ENCODE results near the gene DNAJC30.
"Not testable (repeated sequence)": the region's sequence is repeated elsewhere in the genome, so short reads cannot be mapped to it uniquely, and the experiment has no call there.

The DNAJC30 gene
- long read RNA-seq, donor 1, transcript DNAJC30-201 (1 exons, 2,485 nt), result major isoform, 28 of 176 reads
- long read RNA-seq, donor 1, partial matches to known transcripts, result 88 of 176 reads
- long read RNA-seq, donor 1, other reads (novel, unspliced or antisense), result 60 of 176 reads
- long read RNA-seq, donor 2, transcript DNAJC30-201 (1 exons, 2,485 nt), result major isoform, 25 of 25 reads
- long read RNA-seq, donor 2, partial matches to known transcripts, result 0 of 25 reads
- long read RNA-seq, donor 2, other reads (novel, unspliced or antisense), result 0 of 25 reads
- long read RNA-seq, donor 3, transcript DNAJC30-201 (1 exons, 2,485 nt), result major isoform, 12 of 12 reads
- long read RNA-seq, donor 3, partial matches to known transcripts, result 0 of 12 reads
- long read RNA-seq, donor 3, other reads (novel, unspliced or antisense), result 0 of 12 reads
- long read RNA-seq, donor 4, transcript DNAJC30-201 (1 exons, 2,485 nt), result major isoform, 35 of 35 reads
- long read RNA-seq, donor 4, partial matches to known transcripts, result 0 of 35 reads
- long read RNA-seq, donor 4, other reads (novel, unspliced or antisense), result 0 of 35 reads
- long read RNA-seq, donor 5, transcript DNAJC30-201 (1 exons, 2,485 nt), result major isoform, 38 of 38 reads
- long read RNA-seq, donor 5, partial matches to known transcripts, result 0 of 38 reads
- long read RNA-seq, donor 5, other reads (novel, unspliced or antisense), result 0 of 38 reads
- long read RNA-seq, donor 6, transcript DNAJC30-201 (1 exons, 2,485 nt), result major isoform, 38 of 38 reads
- long read RNA-seq, donor 6, partial matches to known transcripts, result 0 of 38 reads
- long read RNA-seq, donor 6, other reads (novel, unspliced or antisense), result 0 of 38 reads
- long read RNA-seq, donor 7, transcript DNAJC30-201 (1 exons, 2,485 nt), result major isoform, 51 of 51 reads
- long read RNA-seq, donor 7, partial matches to known transcripts, result 0 of 51 reads
- long read RNA-seq, donor 7, other reads (novel, unspliced or antisense), result 0 of 51 reads
- long read RNA-seq, donor 8, transcript DNAJC30-201 (1 exons, 2,485 nt), result major isoform, 23 of 23 reads
- long read RNA-seq, donor 8, partial matches to known transcripts, result 0 of 23 reads
- long read RNA-seq, donor 8, other reads (novel, unspliced or antisense), result 0 of 23 reads

DNA sequence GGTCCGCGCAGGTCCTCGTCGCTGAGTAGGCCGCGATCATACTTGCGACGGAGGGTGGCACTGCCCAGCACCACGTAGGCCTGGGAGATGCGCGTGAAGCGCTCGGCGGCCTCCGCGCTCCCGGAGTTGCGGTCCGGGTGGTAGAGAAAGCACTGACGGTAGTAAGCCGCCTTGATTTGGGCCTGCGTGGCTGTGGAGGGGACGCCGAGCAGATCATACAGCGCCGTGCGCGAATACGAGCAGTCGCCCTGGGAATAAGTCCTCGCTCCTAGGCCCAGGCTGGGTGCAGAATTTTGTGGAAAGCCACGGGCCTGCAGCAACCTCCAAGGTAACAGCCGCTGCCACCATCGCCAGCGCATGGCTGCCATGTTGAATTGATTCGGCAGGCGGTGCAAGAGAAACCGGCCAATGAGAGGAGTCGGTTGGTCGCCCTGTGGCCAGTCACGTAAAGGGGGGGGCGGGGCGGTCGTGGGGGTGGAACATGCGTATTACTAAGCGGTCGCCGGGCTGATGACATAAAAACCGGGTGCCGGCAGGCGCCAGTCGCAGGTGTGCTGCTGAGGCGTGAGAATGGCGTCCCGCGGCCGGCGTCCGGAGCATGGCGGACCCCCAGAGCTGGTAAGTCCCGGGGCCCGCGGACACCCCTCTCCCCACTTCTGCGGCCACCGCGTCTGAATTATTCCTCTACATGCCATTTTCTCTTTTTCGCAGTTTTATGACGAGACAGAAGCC lies at the start of gene DNAJC30, which contains the start of gene BUD23:
DNAJC30 (minus strand) TSS at position 398 of the 732 bp plus-strand sequence; CDS start at position 368, 30 bp downstream.
BUD23 (plus strand) TSS at position 542 of the 732 bp plus-strand sequence; CDS start at position 571, 29 bp downstream.
- peak; percentile 84 for DNase-seq

DNA sequence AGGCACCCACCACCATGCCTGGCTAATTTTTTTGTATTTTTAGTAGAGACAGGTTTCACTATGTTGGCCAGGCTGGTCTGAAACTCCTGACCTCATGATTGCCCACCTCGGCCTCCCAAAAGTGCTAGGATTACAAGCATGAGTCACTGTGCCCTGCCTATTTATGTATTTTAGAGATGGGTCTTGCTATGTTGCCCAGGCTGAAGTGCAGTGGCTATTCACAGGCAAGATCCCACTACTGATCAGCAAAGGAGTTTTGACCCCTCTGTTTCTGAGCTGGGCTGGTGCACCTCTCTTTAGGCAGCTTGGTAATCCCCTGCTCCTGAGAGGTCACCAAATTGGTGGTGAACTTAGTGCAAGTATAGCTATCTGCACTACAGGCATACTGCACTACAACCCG lies 49.1 kb upstream of the DNAJC30 start:
- DNase-seq, result no peak

DNA sequence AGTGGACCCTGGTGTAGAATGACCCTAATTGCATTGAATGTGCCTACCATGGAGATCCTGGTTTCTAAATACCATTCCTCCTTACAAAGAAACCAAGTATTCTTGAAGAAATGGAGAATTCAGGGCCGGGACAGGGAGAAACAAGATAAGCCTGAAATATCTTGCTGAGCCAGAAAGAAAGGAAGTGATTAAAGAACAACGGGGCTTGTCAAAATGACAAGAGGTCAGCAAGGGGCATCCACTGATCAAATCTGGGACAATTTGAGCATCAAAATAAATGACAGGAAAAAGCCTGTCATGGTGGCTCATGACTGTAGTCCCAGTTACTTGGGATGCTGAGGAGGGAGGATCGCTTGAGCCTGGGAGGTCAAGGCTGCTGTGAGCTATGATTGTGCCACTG lies 47.2 kb upstream of the DNAJC30 start:
- no peak for DNase-seq

DNA sequence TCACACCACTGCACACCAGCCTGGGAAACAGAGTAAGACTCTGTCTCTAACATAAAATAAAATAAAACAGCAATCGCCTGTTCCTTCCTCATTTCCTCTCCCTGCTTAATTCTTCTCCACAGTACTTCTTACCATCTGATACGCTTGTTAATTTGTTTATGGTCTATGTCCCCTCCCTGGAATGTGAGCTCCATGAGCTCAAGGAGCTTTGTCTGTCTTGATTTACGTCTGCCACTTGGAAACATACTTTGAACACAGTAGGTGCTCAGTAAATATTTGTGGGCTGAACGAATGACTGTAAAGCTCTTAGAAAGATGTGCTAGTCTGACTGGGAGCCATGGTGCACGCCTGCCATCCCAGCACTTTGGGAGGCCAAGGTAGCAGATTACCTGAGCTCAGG lies 45.3 kb upstream of the DNAJC30 start:
- DNase-seq, result no peak

DNA sequence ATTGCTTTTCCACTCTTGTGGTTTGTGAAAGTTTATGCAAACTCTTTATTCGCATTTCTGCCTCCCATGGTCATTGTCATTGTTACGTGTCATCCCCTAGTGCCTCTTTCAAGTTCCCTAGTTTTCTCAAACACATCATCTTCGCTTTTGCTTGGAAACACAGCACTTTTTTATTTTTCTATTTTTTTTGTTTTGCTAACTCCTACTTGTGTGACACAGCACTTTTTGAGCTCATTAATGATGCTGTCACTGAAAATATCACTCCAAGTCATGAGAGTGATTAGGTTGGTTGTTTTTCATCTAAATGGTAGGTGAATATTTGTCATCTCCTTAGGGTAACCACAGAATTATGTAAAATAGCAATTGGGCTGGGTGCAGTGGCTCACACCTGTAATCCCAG lies 44.7 kb upstream of the DNAJC30 start:
- DNase-seq, result no peak

DNA sequence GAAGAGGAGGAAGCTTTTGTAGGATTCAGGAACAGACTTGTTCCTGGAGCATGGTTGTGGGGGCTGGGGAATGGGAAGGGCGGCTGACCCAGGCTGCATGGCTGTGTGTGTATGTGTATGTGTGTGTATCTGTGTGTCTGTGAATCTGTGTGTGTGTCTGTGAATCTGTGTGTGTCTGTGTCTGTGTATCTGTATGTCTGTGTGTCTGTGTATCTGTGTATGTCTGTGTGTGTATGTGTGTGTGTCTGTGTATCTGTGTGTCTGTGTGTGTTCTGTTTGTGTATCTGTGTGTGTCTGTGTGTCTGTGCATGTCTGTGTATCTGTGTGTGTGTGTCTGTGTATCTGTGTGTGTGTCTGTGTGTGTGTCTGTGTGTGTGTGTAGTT lies 42.8 kb upstream of the DNAJC30 start:
- no peak for DNase-seq

DNA sequence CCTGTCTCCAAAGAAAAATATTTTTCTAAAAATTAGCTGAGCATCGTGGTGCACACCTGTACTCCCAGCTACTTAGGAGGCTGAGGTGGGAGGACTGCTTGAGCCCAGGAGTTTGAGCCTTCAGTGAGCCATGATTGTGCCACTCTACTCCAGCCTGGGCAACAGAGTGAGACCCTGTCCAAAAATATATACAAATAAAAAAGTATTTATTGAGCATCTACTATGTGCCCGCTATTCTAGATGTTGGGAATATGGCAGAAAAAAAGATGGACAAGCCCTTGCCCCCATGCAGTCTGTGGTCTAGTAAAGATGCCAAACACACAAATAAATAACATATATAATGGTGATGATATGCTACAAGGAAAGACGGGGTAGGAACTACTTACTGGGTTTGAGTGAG lies 40.6 kb upstream of the DNAJC30 start:
- no peak for DNase-seq

DNA sequence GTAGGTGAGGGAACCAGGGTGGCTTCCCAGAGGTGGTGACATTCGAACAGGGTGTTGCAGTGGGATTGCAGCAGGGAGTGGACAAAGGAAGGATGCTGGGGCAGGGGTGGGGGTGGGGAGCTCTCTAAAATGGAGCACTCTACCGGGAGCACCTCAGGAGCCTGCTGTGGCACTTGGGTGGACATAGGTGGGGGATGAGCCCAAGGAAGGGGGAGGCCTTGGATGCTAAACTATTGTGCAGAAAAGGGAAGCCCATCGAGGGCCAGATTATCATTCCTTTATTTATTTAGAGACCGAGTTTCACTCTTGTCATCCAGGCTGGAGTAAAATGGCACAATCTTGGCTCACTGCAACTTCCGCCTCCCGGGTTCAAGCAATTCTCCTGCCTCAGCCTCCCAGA lies 39.5 kb upstream of the DNAJC30 start:
- no peak for DNase-seq

DNA sequence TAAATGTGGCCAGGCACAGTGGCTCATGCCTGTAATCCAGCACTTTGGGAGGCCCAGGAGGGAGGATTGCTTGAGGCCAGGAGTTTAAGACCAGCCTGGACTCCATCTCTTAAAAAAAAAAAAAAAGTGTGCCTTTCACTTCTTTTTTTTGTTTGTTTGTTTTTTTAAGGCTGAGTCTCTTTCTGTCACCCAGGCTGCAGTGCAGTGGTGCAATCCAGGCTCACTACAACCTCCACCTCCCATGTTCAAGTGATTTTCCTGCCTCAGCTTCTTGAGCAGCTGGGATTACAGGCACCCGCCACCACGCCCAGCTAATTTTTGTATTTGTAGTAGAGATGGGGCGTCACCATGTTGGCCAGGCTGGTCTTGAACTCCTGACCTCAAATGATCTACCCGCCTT lies 38.9 kb upstream of the DNAJC30 start:
- DNase-seq, result not testable (repeated sequence)

DNA sequence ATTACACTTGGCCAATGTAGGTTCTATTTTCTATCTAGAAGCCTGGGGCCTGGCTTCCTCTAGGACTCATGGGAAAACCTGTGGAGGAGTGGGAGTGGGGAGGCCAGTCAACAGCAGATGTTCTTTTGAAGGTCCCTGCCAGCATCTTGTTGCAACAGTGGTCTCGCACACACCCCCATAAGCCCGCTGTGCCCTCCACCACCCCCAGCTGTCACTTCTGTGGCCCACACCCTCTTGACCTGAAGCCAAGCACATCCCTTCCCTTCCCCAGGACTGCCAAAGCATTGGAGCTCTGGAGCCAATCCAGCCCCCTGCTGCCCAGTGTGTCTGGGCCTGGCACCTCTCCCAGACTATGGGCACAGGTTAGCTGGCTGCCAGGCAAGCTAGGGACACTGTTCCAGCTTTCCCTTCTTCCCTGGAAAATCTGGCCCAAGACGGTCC lies 38.1 kb upstream of the DNAJC30 start:
- no peak for DNase-seq

DNA sequence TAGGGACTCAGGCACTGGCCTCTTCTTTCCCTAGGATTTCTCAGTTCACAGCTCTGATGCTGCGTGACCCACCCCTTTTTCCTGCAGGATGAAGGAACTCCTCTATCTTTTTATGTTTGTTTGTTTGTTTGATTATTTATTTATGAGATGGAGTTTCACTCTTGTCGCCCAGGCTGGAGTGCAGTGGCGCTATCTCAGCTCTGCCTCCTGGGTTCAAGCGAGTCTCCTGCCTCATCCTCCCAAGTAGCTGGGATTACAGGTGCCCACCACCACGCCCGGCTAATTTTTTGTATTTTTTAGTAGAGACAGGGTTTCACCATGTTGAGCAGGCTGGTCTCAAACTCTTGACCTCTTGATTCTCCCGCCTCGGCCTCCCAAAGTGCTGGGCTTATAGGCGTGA lies 37.2 kb upstream of the DNAJC30 start:
- DNase-seq, result not testable (repeated sequence)

DNA sequence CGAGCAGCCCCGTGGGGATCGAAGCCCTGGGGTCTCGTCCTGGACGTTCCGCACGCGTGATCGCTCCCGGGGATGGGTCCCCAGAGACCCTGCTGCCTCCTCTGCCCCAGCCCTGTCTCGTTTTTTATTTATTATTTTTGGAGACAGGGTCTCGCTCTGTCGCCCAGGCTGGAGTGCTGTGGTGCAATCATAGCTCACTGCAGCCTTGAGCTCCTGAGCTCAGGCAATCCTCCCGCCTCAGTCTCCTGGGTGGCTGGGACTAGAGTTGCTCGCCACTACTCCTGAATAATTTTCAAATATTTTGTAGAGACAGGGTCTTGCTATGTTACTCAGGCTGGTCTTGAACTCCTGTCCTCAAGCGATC lies 36.5 kb upstream of the DNAJC30 start:
- peak; percentile 64 for DNase-seq

DNA sequence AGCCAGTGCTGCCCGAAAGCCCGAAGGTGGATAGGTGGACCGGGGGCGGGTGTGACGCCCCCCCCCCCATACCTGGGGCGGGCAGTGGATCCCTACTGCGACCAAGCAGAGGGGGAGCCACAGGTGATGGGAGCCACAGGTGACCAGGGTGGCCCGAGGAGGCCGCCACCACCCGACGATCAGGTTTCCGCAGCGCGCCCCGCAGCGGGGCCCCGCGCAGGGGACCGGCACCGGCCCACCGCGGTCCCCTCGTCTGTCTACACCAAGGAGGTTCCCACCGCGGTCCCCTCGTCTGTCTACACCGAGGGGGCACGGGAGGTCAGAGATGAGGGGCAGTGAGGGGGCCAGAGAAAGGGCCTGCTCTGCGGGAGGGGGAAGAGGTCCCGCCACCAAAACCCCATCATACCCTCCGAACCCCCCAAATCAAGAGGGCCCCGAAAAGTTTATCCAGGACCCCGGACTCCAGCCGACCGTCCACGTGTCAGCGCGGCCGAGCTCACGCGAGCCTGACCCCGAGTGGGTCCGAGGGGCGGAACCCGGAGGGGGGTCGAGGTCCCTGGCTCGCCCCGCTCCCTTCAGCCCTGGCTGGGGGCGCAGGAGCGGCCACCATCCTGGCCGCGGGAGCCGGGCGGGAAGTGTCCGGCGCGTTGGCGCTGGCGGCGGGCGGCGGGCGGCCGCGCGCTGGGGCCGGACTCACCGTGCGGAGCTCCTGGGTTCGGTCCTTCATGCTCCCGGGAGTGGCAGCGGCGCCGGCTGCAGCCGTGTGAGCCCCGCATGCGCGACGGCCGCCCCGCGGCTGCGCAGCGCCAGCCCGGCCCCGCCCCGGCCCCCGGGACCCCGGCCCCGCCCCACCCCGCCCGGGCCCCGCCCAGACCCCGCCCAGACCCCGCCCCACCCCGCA lies 35.9 kb upstream of the DNAJC30 start, which contains the start of gene STX1A:
STX1A (minus strand) TSS at position 765 of the 901 bp plus-strand sequence; CDS start at position 727, 38 bp downstream.
- no peak for DNase-seq

DNA sequence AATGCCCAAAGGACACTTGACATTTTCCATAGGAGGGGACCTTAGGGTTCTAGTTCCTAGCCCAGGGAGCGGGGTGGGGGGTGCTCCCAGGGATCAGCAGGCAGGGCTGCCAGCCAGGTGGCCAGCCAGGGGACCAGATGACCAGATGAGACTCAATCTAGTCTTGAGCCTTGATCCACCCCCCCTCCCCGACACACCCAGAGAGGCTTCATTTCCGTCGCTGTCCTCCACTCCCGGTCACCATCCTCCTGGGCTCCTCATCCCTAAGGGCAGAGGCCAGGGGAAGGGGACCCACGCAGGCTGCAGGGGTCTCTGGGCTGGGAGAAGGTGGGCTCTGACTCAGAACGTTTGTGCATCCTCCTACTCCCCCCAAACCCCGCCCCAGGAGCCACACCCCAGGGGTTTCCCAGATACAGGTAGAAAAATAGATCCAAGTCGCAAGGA lies 35.2 kb upstream of the DNAJC30 start:
- no peak for DNase-seq

DNA sequence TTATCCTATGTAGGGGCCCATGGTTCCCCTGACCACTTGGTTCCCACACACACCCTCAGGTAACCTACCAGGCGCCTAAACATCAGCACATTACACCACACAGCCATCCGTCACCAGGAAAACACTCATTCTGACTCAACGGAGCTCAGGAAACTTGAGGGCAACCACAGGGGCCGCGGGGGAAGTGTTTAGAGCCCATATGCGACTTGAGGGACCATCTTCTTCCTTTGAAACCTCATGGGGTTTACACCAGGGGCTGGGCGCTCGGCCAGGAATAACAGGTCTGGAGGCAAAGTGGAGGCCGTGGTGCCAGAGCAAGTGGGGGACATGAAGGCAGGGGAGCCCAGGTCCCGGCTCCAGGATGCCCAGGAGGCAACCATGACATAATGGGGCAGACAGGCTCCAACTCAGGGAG lies 34.7 kb upstream of the DNAJC30 start:
- no peak for DNase-seq

DNA sequence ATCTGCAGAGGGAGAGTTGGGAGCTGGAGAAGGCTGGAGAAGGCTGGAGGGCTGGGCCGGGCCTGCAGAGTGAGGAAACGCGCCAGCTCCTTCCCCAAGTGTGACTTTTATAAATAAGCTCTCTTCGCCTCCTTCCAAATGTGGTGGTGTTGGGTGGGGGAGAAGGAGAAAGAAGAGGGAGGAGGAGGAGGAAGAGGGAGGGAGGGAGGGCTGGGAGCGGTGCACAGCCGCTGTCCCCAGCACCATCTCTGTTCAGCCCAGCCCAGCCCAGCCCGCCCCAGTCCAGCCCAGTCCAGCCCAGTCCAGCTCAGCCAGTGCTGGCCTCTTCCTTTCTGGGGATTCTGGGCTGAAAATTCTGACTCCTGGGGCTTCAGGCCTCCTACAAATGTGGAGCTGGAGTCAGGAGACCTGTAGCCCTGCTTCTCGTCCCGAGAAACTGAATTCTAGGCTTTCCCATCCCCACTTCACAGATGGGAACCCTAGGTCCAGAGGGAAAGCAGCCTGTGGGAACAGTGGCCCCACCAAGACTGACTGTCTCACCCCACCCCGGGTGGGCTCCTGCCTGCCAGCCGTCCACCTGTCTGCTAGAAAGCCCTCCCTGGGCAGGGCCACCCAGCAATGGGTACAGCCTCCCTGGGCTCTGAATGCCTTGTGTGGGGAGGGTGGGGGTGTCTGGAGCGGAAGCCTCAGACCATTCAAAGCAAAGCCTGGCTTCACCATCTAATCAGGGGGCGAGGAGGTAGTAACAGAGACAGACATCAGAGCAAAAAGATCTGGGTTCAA lies 34.0 kb upstream of the DNAJC30 start:
- DNase-seq, result no peak

DNA sequence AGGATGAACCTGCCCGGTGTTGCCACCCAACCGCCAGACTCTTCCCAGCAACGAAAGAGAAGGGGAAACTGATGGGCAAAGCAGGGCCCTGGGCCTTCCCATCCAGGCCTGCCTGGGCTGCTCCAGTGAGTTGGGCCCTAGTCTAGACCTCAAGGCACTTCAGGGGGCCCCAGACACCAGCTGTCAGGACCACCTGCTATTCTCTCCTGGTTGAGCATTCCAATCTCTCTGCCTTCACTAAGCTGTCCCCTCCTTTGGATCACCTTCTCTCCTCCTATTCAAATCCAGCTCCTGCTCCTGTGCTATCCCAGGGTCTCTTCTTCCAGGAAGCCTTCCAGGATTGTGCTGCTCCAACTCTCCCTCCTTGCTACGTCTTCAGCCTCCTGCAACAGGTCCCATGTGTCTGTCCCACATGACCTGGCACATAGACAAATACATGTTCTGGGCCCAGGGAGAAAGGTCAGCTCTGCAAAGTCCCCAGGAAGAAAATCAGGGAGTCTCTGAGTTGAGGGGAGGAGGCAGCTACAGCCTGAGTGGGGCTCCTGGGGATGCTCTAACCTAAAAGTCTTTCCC lies 33.2 kb upstream of the DNAJC30 start:
- no peak for DNase-seq

DNA sequence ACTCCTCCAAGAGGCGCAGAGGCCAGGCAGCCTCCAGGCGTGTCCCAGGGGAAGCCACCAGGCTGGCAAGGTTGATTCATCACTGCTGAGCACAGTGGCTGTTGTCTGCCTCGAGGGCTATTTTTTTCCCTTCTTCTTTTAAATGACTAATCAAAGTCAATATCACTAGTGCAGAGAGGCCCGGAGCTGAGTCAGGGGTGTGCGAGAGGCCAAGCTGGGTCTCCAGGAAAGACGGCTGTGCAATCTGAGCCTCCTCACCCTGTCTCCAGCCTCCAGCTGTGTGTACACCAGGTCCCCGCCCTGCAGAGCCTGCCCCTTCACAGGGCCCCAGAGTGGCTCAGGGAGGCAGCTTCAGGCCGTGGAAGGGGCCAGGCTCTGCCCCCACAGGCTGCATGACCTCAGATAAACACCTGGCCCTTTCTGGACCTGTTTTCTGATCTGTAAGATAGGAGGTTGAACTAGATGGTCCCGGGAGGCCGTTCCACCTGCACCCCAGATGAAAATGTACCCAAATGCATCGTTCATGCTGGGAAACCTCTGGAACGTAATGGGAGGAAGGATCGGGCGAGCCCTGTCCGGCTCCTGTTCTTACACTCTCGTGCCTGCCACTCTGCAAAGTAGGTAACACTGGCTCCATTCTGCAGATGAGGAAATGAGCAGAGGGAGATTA lies 32.5 kb upstream of the DNAJC30 start:
- peak; percentile 49 for DNase-seq

DNA sequence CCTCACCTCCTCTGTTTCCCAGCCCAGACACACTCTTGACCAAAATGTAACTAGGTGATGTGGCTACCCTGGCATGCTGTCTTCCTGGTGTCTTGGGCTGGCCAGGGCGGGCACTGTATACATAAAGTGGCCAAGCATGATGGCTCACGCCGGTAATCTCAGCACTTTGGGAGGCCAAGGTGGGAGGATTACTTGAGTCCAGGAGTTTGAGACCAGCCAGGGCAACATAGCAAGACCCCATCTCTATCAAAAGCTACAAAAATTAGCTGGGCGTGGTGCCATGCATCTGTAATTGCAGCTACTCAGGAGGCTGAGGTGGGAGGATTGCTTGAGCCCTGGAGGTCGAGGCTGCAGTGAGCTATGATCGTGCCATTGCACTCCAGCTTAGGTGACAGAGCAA lies 30.1 kb upstream of the DNAJC30 start:
- DNase-seq, result not testable (repeated sequence)
